Activated B cell treated with CpG ODN at 0.5 μM for 24 hours (primary cell): ENCODE data around the gene CHPF2. TPM values are rescaled to one million over a fixed set of nuclear protein-coding genes. Genes with fewer than 3 reads are reported as not detected.

Source experiments
- ATAC-seq: fragments of 200-7000 bp; cut with Tn5 transposase; one replicate; pipeline ENCODE4 v1.10.0; 2021; ENCODE audit warnings: low read depth, mild to moderate bottlenecking, moderate library complexity
- CTCF ChIA-PET: fragments of 350-600 bp; sonication (Branson Sonifier 250); formaldehyde crosslinking; loops from one replicate; lab custom pipeline; 2021; ENCODE audit warnings: antibody characterized with exemption; lab: Charles Lee
- POLR2A ChIA-PET: fragments of 350-600 bp; sonication (Branson Sonifier 250); formaldehyde crosslinking; loops from one replicate; lab custom pipeline; 2021; ENCODE audit warnings: antibody characterized with exemption; lab: Charles Lee
- DNase-seq: peaks from one replicate; pipeline ENCODE4 v3.0.0; 2022
- H3K27ac Mint-ChIP-seq: one replicate; pipeline ENCODE4 v1.8.0; 2020; ENCODE audit warnings: mixed read lengths
- H3K27me3 Mint-ChIP-seq: one replicate; pipeline ENCODE4 v1.8.0; 2021; ENCODE audit warnings: mixed read lengths
- H3K36me3 Mint-ChIP-seq: one replicate; pipeline ENCODE4 v1.8.0; 2021; ENCODE audit warnings: low read depth, mixed read lengths
- H3K4me1 Mint-ChIP-seq: one replicate; pipeline ENCODE4 v1.8.0; 2021; ENCODE audit warnings: mixed read lengths
- H3K4me3 Mint-ChIP-seq: one replicate; pipeline ENCODE4 v1.8.0; 2020; ENCODE audit warnings: mild to moderate bottlenecking, mixed read lengths
- H3K9me3 Mint-ChIP-seq: one replicate; pipeline ENCODE4 v1.8.0; 2020; ENCODE audit warnings: mixed read lengths
- CTCF ChIP-seq: fragments of 200-600 bp; IDR thresholded peaks from one replicate; pipeline ENCODE4 v1.8.0; 2022; ENCODE audit warnings: antibody characterized with exemption, mild to moderate bottlenecking
- intact Hi-C: fragments of 100-400 bp; cut with micrococcal nuclease; formaldehyde crosslinking; loops from one replicate; pipeline ENCODE4 v1.15.1; 2024
- total RNA-seq: library from RNA; stranded (reverse); gene quantifications from 2 replicates; pipeline ENCODE4 v1.2.3, GENCODE V29; 2022

CHPF2 gene
- total RNA-seq, 1 donor from 2014 or later = 41.2 TPM

DNA sequence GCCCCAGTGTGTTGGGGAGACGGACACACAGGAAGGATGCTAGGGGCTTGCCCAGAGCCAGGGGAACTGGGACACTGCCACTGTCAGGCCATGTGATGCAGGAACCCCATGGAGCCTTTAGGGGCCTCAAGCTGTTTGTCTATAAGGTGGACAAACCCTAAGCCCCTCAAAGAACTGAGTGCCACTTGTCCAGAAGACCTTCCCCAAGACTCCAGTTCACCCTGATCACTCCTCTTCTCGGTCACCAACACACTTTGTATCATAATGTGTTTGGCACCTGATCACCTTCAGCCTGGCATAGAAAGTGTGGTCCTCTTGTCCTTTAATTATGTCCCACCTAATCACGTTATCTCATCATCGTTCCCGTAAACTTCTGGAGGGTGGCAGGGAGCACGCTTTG lies 22.7 kb upstream of the CHPF2 start:
- H3K27ac Mint-ChIP-seq = no peak overlapping the region
- peaks cover 34% of the 10 kb centered on the region for H3K36me3 Mint-ChIP-seq
- intact Hi-C loops = no loop called here
- ATAC-seq (no peak), DNase-seq (no peak)
- CTCF ChIA-PET = no interaction called here
- no peaks in the 10 kb centered on the region for H3K9me3 Mint-ChIP-seq
- H3K27me3 Mint-ChIP-seq = peaks cover 11% of the 10 kb centered on the region
- POLR2A ChIA-PET = no interaction called here
- no peak for TF ChIP-seq CTCF
- H3K4me3 Mint-ChIP-seq = no peak overlapping the region
- H3K4me1 Mint-ChIP-seq = no peaks in the 10 kb centered on the region

DNA sequence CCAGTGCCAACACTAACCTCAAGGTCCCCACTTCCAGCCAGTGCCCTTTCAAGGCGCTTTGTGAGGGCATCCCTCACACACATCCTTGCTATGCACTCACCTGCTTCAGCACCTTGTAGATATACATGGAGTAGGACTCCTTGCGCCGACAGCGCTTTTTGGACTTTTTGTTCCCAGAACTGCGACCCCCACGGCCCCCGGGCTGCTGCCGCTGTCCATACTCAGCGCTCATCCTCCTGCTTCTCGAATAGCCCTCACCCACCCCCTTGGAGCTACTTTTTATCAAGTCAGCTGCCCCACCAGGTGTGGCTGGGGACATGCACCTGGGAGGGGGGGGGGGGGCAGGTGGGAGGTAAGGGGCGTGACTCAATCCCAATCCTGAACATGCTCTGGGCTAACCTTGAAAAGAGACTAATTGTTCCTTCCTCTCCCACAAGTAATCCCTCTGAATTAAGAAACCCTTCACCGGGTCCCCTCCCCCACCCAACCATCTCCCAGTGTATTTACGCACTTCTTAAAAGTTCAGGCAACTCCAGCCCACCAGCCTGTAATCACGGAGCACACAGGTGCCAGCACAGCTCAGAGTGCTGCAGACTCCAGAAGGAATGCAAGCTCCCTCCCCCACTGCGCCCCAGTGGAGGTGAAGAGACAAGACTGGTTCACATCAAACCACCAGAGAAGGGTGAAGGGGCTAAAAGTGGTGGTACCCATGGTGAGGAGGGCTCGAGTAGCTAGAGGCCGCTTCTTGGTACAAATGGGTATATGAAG lies 22.0 kb upstream of the CHPF2 start, which contains the start of gene H2BK1:
H2BK1 (minus strand) TSS at position 402 of the 768 bp plus-strand sequence; CDS start at position 232, 170 bp downstream.
- POLR2A ChIA-PET = no interaction called here
- Mint-ChIP-seq H3K27ac (no peak within 1 kb of the TSS), H3K36me3 (peaks cover 41% of the 10 kb centered on the region), H3K4me1 (no peaks in the 10 kb centered on the region), H3K9me3 (no peaks in the 10 kb centered on the region), H3K4me3 (no peak within 1 kb of the TSS), H3K27me3 (peaks cover 6% of the 10 kb centered on the region)
- DNase-seq (no peak), ATAC-seq (no peak)
- intact Hi-C loops = no loop called here
- TF ChIP-seq CTCF = no peak
- CTCF ChIA-PET = interaction anchor here (1.4 kb wide), 1 partner anchor 87 kb away, joined by 3 read pairs; no protein-coding TSS in a partner anchor

DNA sequence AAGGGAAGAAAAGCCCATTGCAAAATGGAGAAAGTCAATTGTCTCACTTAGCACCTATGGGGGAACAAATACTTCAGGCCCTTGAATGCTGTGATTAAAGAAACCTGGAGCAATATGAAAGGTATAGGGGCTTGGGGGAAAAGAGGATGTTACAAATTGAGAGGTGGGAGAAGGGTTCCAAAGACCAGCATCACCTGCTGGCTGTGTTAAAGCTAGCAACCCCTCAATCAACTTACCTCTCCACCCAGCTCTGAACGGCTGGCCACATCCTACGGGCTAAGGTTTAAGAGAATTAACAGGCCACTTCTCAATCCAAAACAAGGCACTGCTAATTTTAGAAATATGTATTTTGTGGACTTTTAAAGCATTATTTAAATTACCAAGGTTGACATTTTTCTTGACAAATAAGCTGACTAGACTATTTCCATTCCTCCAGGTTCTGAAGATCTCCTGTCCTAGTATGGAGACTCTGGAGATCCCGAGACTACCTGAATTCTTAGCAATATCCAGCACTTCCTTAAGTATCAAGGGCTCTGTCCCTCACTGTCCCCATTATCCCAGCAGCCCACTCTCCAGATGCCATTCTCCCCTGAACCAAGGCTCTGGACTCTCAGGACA lies 21.0 kb upstream of the CHPF2 start:
- ChIA-PET POLR2A (interaction anchor here (0.5 kb wide), 1 partner anchor 885 kb away, joined by 7 read pairs; no protein-coding TSS in a partner anchor), CTCF (interaction anchor here (1.4 kb wide), 1 partner anchor 88 kb away, joined by 3 read pairs; no protein-coding TSS in a partner anchor)
- DNase-seq (no peak), ATAC-seq (no peak)
- H3K27me3 Mint-ChIP-seq = no peaks in the 10 kb centered on the region
- intact Hi-C loops = no loop called here
- H3K4me1 Mint-ChIP-seq = no peaks in the 10 kb centered on the region
- no peak for TF ChIP-seq CTCF
- H3K27ac Mint-ChIP-seq = no peak overlapping the region
- H3K9me3 Mint-ChIP-seq = no peaks in the 10 kb centered on the region
- H3K4me3 Mint-ChIP-seq = no peak overlapping the region
- H3K36me3 Mint-ChIP-seq = peaks cover 48% of the 10 kb centered on the region

GRCh38 chr7:151212626-151213025 lies 19.7 kb upstream of the CHPF2 start:
- Mint-ChIP-seq H3K36me3 (peaks cover 59% of the 10 kb centered on the region), H3K9me3 (no peaks in the 10 kb centered on the region), H3K27ac (no peak overlapping the region), H3K27me3 (no peaks in the 10 kb centered on the region), H3K4me3 (no peak overlapping the region), H3K4me1 (no peaks in the 10 kb centered on the region)
- ATAC-seq (no peak), DNase-seq (no peak)
- intact Hi-C loops = no loop called here
- TF ChIP-seq CTCF = no peak
- CTCF ChIA-PET = no interaction called here
- POLR2A ChIA-PET = no interaction called here

GRCh38 chr7:151213826-151214225 lies 18.5 kb upstream of the CHPF2 start:
- no peaks in the 10 kb centered on the region for H3K4me1 Mint-ChIP-seq
- intact Hi-C loops = no loop called here
- H3K27me3 Mint-ChIP-seq = no peaks in the 10 kb centered on the region
- H3K27ac Mint-ChIP-seq = no peak overlapping the region
- ATAC-seq (no peak), DNase-seq (no peak)
- no peak for TF ChIP-seq CTCF
- no peak overlapping the region for H3K4me3 Mint-ChIP-seq
- H3K36me3 Mint-ChIP-seq = peaks cover 71% of the 10 kb centered on the region
- ChIA-PET CTCF (no interaction called here), POLR2A (no interaction called here)
- H3K9me3 Mint-ChIP-seq = no peaks in the 10 kb centered on the region
